H1 (cell line): ENCODE measurements around the gene EIPR1. TPM values are rescaled to one million over a fixed set of nuclear protein-coding genes. Genes with fewer than 3 reads are reported as not detected.

ENCODE experiments used
- BACH1 ChIP-seq: IDR thresholded peaks from 2 replicates; pipeline ENCODE4 v1.6.1; 2012; ENCODE audit warnings: low read length, improper control_type of control experiment
- EGR1 ChIP-seq: IDR thresholded peaks from 2 replicates; pipeline ENCODE4 v1.6.1; 2011; ENCODE audit warnings: low read depth, low read length, borderline replicate concordance
- PHF8 ChIP-seq: fragments of 200-600 bp; sonication (generic); conservative IDR thresholded peaks from 2 replicates; pipeline ENCODE4 v1.7.1; 2012; ENCODE audit warnings: low read depth, mild to moderate bottlenecking, inconsistent platforms, low read length, moderate library complexity
- RFX5 ChIP-seq: IDR thresholded peaks from 2 replicates; pipeline ENCODE4 v1.6.1; 2011; ENCODE audit warnings: low read depth, low read length, improper control_type of control experiment, borderline replicate concordance
- RNF2 ChIP-seq: fragments of 200-900, 300-1000 bp; sonication (generic); IDR thresholded peaks from 2 replicates; pipeline ENCODE4 v1.7.1; 2016; ENCODE audit warnings: borderline replicate concordance, low read depth, mild to moderate bottlenecking, antibody characterized with exemption, low read length; ENCODE audit not compliant: poor library complexity, severe bottlenecking; ENCODE audit errors: missing control alignments
- SUZ12 ChIP-seq: fragments of 200-600 bp; sonication (generic); IDR thresholded peaks from 2 replicates; pipeline ENCODE4 v1.6.1; 2012; ENCODE audit warnings: mild to moderate bottlenecking, inconsistent platforms, low read length, moderate library complexity, mixed read lengths
- YY1 ChIP-seq: IDR thresholded peaks from 2 replicates; pipeline ENCODE4 v1.6.1; 2011; ENCODE audit warnings: low read depth, mild to moderate bottlenecking, low read length
- polyA plus RNA-seq, 7 experiments: library from polyadenylated mRNA; depleted of rRNA in 3 of 7; stranded (reverse) in 5 of 7; unstranded in 2 of 7; fragments of >200 nt in 5 of 7; fragments of 200-250 nt in 2 of 7; gene quantifications; 1 replicate in 5 of 7; 2 replicates in 1 of 7; 4 replicates in 1 of 7; pipeline versions ENCODE4 v1.2.1 to v1.2.3, GENCODE V29; 2011 to 2013; ENCODE audit warnings: missing spikeins in 2 of 7, mixed read lengths in 2 of 7
- total RNA-seq: library from RNA; stranded (reverse); fragmentation: NEBNext Ultra II Directional; extraction: Animal tissue kit (Norgen Biotek cat#: 25700); gene quantifications from 2 replicates; pipeline ENCODE4 v1.2.1, GENCODE V29; 2021

Gene EIPR1
- total and polyA plus RNA-seq, 2 of the 8 experiments (the other 6 are each of a cell fraction or from before 2014, with no cell fraction given), result 26.3 to 56.4 TPM

- TF ChIP-seq YY1, result no peak
- no peak for TF ChIP-seq BACH1
- no peak for TF ChIP-seq RNF2
- TF ChIP-seq EGR1, result no peak
- no peak for TF ChIP-seq RFX5
- no peak for TF ChIP-seq SUZ12
- TF ChIP-seq PHF8, result no peak
Measured at GRCh38 chr2:3334392-3335345, 42.9 kb downstream of the EIPR1 start (continued).
